Esophagus muscularis mucosa (tissue), 4 donors: ENCODE data around the gene UGT1A7.

Source experiments
- CTCF ChIP-seq, 3 experiments: fragments of 200-600 bp in 2 of 3; fragments of 450-650 bp in 1 of 3; sonication (generic) in 2 of 3; IDR thresholded peaks; one replicate each; pipeline ENCODE4 v1.5.1; 2017 to 2019; ENCODE audit warnings: antibody characterized with exemption in 3 of 3, mild to moderate bottlenecking in 2 of 3, moderate library complexity in 1 of 3
- EP300 ChIP-seq: sonication (generic); formaldehyde crosslinking; IDR thresholded peaks from one replicate; pipeline ENCODE4 v1.6.1; 2017; ENCODE audit warnings: antibody characterized with exemption
- POLR2A ChIP-seq: fragments of 450-650 bp; IDR thresholded peaks from one replicate; pipeline ENCODE4 v1.6.1; 2017; ENCODE audit warnings: antibody characterized with exemption, moderate library complexity, mild to moderate bottlenecking, low read depth
- POLR2AphosphoS5 ChIP-seq, 2 donors: sonication (generic); formaldehyde crosslinking; IDR thresholded peaks; one replicate each; pipeline ENCODE4 v1.6.1; 2017; ENCODE audit warnings: antibody characterized with exemption in 2 of 2

- no peak for TF ChIP-seq POLR2A
- TF ChIP-seq POLR2AphosphoS5 (IDR thresholded peaks at IDR 0.05): no peak
- TF ChIP-seq CTCF (IDR thresholded peaks at IDR 0.05): no peak
- no peak for TF ChIP-seq EP300
Measured at GRCh38 chr2:233802132-233802815, 120.6 kb downstream of the UGT1A7 start.
